ENCODE measurements around the gene KLHL21. TPM values are rescaled to one million over a fixed set of nuclear protein-coding genes. Genes with fewer than 3 reads are reported as not detected.

KLHL21 gene
- total RNA-seq, 1 donor from 2014 or later = 42.3 TPM

DNA sequence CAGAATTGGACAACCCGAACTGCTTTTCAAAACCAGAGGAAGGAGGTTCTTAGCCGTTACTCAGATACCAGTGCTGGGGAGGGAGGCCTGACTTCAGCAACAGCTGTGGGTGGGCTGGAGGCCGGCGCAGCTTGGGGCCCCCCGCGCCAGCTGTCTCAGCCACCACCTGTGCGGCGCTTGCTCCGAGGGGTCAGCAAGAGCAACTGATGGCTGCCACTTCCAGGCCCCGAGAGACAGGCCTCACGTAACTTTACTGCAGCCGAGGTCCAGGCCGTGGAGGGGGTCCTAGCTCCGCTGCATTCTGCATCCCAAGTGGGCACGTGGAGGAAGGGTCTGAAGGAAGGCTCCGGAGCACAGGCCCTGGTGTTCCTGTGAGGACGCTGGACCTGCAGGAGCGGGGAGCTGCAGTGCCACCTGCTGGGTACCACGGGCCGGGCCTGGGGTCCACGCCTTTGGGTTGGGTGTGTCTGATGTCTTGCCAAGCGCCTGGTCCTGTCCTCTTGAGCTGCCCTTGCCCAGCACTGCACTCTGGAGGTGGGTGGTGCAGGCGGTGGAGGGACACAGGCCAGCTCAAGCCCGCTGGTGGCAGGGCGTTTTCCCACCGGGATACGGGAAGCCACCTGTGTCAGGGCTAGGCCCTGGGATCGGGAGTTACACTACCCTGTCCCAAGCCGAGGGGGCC is 31.8 kb upstream of the KLHL21 start:
- Histone ChIP-seq H3K9me3 (ENCODE audit: insufficient read depth, low read depth, low read length) (no peaks in the 10 kb centered on the region), H3K36me3 (ENCODE audit: insufficient read depth, low read length) (peaks cover 10% of the 10 kb centered on the region), H3K27me3 (ENCODE audit: insufficient read depth, low read length) (no peaks in the 10 kb centered on the region), H3K4me3 (ENCODE audit: insufficient read depth, low read depth, low read length) (no peak overlapping the region), H3K79me2 (ENCODE audit: insufficient read depth, low read length) (no peaks in the 10 kb centered on the region), H3K4me2 (ENCODE audit: low read length) (no peak overlapping the region), H3K4me1 (ENCODE audit: insufficient read depth, low read length) (peaks cover 9% of the 10 kb centered on the region), H3K27ac (ENCODE audit: low read depth, low read length) (no peak overlapping the region), H3K9ac (ENCODE audit: low read length) (no peak overlapping the region), H2AFZ (ENCODE audit: low read depth, low read length) (no peak overlapping the region), H4K20me1 (ENCODE audit: insufficient read depth, low read length) (peaks cover 5% of the 10 kb centered on the region)
- Mint-ChIP-seq H3K9me3 (ENCODE audit: unreplicated experiment) (no peaks in the 10 kb centered on the region), H3K27me3 (ENCODE audit: low read depth, unreplicated experiment) (no peaks in the 10 kb centered on the region), H3K36me3 (ENCODE audit: low read depth, unreplicated experiment) (peaks cover 21% of the 10 kb centered on the region), H3K4me1 (ENCODE audit: low read depth, unreplicated experiment) (no peaks in the 10 kb centered on the region), H3K27ac (ENCODE audit: unreplicated experiment) (no peak overlapping the region), H3K4me3 (ENCODE audit: unreplicated experiment) (no peak overlapping the region)
- DNase-seq (ENCODE audit: low read depth) (no peak), FAIRE-seq (no peak)
- TF ChIP-seq, protein P1, sequence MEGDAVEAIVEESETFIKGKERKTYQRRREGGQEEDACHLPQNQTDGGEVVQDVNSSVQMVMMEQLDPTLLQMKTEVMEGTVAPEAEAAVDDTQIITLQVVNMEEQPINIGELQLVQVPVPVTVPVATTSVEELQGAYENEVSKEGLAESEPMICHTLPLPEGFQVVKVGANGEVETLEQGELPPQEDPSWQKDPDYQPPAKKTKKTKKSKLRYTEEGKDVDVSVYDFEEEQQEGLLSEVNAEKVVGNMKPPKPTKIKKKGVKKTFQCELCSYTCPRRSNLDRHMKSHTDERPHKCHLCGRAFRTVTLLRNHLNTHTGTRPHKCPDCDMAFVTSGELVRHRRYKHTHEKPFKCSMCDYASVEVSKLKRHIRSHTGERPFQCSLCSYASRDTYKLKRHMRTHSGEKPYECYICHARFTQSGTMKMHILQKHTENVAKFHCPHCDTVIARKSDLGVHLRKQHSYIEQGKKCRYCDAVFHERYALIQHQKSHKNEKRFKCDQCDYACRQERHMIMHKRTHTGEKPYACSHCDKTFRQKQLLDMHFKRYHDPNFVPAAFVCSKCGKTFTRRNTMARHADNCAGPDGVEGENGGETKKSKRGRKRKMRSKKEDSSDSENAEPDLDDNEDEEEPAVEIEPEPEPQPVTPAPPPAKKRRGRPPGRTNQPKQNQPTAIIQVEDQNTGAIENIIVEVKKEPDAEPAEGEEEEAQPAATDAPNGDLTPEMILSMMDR (IDR thresholded peaks at IDR 0.05; ENCODE audit: insufficient read depth, low read depth, low read length) = peak; percentile 10
- TF ChIP-seq EZH2 (IDR thresholded peaks at IDR 0.05; ENCODE audit: insufficient read depth, low read length) = no peak

- Histone ChIP-seq H3K36me3 (ENCODE audit: insufficient read depth, low read length) (peaks cover 8% of the 10 kb centered on the region), H3K27me3 (ENCODE audit: insufficient read depth, low read length) (no peaks in the 10 kb centered on the region), H3K9me3 (ENCODE audit: insufficient read depth, low read depth, low read length) (no peaks in the 10 kb centered on the region), H3K79me2 (ENCODE audit: insufficient read depth, low read length) (peaks cover 9% of the 10 kb centered on the region), H2AFZ (ENCODE audit: low read depth, low read length) (no peak overlapping the region), H3K4me3 (ENCODE audit: insufficient read depth, low read depth, low read length) (no peak overlapping the region), H3K27ac (ENCODE audit: low read depth, low read length) (no peak overlapping the region), H3K9ac (ENCODE audit: low read length) (no peak overlapping the region), H4K20me1 (ENCODE audit: insufficient read depth, low read length) (peaks cover 16% of the 10 kb centered on the region), H3K4me2 (ENCODE audit: low read length) (no peak overlapping the region), H3K4me1 (ENCODE audit: insufficient read depth, low read length) (peaks cover under 1% of the 10 kb centered on the region)
- no peaks in the 10 kb centered on the region for H3K4me1 Mint-ChIP-seq (ENCODE audit: low read depth, unreplicated experiment)
- no peaks in the 10 kb centered on the region for H3K9me3 Mint-ChIP-seq (ENCODE audit: unreplicated experiment)
- H3K27me3 Mint-ChIP-seq (ENCODE audit: low read depth, unreplicated experiment) = no peaks in the 10 kb centered on the region
- H3K4me3 Mint-ChIP-seq (ENCODE audit: unreplicated experiment) = no peak overlapping the region
- TF ChIP-seq, protein P1 (IDR thresholded peaks at IDR 0.05; ENCODE audit: insufficient read depth, low read depth, low read length) = no peak
- TF ChIP-seq EZH2 (IDR thresholded peaks at IDR 0.05; ENCODE audit: insufficient read depth, low read length) = no peak
- FAIRE-seq (no peak), DNase-seq (ENCODE audit: low read depth) (no peak)
- no peak overlapping the region for H3K27ac Mint-ChIP-seq (ENCODE audit: unreplicated experiment)
- H3K36me3 Mint-ChIP-seq (ENCODE audit: low read depth, unreplicated experiment) = peaks cover 20% of the 10 kb centered on the region
Observed at GRCh38 chr1:6632588-6633514, 30.2 kb upstream of the KLHL21 start.

All from astrocyte (in vitro differentiated cells and primary cell).